HG03103 (cell line): ENCODE results near the gene TEAD1.

Experiments used
- ATAC-seq: cut with Tn5 transposase; IDR thresholded peaks from one replicate; pipeline ENCODE4 v1.9.1; 2021; ENCODE audit warnings: low read depth; ENCODE audit not compliant: unreplicated experiment

TEAD1 gene

DNA sequence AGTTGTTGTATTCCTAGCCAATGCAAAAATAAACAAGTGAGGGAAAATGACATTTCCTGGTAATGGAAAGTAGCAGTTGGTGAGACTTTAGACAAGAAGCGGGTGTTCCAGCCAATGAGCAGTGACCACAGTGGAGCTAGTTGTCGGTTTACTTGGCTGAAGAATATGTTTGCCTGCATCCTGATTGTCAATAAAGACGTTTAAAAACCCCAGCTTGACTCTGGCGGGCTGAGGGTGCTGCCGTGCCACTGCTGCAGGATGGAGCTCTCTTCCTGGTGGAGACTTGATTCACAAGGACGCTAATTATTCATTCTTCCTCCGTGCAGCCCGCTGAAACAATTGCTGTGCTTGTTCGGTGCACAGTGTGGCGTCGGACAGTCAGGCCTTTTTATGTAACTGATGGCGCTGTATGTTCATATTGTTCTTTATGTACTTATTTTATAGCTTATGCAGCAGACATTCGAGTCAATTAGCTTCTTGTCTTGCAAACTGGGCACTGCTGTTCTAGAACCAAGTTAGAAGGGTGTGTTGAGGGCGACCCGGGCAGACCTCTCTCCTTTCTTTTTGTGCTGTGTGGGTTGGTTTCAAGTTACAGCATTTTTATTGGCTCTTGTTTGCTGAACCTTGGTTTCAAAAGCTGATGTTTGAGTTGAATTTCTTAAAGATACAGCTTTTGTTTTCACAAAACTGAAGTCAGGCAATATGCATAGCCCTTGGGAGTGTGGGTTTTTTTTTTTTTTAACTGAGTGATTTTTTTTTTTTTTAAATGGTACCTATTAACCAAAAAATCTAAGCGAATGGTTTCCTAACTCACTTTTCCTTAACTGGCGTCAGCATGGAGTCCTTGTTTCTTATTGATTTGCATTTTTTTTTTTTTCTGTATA lies 153.9 kb downstream of the TEAD1 start:
- ATAC-seq: no peak

DNA sequence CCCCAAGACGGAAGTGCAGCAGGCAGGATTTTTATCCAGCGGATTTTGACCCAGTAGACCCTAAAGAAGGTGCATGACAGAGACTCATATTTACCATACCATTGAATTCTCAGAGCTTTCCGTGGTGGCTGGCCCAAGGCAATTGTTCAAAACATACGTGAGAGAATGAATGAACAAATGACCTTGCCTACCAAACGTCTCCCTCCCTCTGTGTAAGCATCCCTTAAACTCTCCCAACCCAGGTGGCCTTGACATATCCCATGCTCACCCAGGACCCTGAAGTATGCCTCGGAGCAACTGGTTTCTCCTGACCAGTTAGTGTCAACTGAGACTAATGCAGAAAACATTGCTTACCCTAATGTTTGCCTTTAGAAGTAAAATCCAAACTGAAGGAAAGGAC lies 154.9 kb downstream of the TEAD1 start:
- ATAC-seq: no peak

DNA sequence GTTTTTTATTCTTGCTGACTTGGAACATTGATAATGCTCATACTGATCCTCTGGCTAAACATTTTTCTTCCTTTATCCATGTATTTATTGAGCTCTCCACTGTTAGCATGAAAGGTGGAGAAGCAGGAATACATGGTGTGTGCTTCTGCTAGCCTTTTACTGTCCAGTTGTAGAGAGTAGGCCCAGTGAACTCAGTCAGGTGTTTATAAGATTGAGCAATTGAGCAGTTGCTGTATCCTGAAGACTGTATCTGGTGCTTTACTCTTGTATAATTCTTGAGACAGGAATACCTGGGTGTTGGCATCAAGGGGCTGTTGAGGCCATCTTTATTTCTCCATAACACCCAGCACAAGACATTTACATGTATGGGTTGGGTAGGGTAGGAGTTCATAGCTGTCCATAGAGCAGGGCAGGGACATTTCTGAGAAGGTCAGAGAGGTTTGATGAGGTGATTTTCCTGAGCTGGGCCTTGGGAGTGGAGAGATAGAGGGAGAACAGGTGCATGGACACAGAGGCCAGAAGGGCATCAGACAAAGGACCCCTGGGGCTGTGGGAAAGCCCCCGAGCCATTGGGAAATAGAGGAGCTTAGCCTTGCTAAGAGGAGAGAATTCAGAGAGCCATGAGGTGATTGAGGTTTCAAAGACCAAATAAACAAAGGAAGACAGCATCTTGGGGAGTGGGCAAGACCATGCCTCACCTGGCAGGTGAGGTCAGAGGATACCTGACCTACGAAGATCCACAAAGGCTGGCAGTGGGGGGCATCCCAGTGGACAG lies 155.5 kb downstream of the TEAD1 start:
- ATAC-seq: no peak

DNA sequence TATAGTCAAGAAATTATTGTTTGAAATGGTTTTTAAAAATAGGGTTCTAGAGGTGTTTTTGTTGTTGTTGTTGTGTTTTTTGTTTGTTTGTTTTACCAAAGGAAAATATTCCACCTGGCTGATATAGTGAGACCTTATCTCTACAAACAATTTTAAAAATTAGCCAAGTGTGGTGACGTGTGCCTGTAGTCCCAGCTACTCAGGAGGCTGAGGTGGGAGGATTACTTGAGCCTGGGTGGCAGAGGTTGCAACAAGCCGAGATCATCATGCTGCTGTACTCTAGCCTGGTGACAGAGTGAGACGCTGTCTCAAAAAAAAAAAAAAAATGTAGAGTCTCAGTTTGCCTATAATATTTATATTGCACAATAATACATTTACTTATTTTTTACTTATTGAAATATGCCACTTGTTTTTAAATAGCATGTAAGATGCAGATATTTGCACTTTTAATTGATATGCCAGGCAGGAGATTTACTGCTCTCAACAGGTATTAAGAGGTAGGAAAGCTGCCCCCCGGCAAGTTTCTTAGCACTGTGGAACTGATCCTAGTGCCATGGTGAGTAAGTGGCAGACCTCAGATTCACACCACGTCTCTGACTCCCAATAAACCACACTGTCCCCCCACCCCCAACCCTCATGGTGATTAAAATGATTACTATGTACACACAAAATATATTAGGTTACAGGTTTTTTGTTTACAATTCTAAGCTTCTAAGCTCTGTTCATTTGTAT lies 157.4 kb downstream of the TEAD1 start:
- no peak for ATAC-seq

DNA sequence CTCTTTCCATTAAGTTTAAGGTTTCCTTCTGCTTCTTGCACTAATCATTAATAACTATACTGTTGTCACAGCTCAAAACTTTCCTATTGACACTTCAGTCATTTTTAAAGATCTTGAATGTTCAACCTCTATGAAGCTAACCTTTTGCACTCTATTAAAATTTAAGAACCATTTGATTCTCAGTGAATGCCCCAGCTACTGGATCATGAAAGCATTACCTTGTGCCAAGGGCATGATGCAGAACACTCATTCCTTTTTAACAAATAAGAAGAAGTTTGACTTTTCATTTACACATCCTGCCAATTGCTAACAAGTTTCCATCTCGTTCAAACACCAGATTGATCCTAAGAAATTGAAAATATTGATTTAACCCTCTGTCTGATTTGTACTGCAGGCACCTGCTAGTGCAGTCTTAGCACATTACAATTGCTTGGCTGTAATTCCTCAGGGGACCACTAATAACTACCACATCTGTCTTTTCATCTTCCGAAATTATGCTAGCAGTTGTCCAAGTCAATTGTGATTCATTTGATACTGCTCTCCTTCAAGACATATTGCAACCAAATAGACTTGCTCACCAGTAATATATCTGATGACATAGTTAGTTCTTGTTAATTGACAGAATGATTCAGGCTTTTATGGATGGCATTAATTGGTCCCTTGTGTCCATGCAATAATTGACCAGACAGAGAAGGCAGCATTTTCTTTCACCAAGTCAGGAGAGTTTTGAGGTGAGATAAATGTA lies 158.4 kb downstream of the TEAD1 start:
- ATAC-seq: no peak

DNA sequence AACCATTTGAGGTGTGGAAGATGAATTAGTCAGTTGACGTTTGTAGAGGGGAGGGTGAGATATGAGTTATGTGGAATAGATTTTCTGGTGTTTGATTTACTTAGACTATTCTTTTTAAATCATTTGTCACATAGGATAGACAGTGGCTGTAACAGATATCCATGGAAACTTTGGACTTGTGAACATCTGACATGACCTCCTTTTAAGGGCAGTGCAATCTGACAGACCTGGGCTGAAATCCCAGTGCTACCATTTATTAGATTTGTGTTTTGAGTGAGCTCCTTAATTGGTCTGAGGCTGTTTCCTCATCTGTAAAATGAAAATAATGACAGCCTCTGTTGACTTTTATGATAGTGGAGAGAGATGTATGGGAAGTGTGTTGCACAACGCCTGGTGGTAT lies 159.9 kb downstream of the TEAD1 start:
- no peak for ATAC-seq

DNA sequence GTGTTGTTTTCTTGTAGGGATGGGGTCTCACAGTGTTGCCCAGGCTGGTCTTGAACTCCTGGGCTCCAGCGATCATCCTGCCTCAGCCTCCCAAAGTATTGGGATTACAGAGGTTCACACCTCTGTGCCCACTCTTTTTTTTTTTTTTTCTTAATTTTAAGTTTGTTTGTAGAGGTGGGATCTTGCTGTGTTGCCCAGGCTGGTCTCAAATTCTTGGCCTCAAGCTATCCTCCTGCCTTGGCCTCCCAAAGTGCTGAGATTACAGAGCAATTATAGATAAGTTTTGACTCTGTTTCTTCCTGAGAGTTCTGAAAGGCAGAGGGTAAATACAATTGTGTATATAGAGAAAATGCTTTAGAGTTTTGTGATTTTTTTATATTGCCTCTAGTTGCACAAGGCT lies 160.4 kb downstream of the TEAD1 start:
- ATAC-seq: no peak

DNA sequence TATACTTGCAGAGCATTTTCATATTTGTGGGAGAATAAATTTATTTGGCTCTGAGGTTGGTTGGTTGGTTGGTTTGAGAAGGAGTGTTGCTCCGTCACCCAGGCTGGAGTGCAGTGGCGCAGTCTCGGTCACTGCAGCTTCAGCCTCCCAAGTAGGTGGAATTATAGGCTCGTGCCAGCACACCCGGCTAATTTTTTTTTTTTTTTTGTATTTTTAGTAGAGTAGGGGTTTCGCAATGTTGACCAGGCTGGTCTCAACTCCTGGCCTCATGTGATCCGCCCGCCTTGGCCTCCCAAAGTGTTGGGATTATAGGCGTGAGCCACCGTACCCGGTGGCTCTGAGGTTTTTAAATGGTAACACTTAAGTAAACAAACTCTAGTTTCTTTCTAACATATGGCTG lies 161.1 kb downstream of the TEAD1 start:
- ATAC-seq: no peak

DNA sequence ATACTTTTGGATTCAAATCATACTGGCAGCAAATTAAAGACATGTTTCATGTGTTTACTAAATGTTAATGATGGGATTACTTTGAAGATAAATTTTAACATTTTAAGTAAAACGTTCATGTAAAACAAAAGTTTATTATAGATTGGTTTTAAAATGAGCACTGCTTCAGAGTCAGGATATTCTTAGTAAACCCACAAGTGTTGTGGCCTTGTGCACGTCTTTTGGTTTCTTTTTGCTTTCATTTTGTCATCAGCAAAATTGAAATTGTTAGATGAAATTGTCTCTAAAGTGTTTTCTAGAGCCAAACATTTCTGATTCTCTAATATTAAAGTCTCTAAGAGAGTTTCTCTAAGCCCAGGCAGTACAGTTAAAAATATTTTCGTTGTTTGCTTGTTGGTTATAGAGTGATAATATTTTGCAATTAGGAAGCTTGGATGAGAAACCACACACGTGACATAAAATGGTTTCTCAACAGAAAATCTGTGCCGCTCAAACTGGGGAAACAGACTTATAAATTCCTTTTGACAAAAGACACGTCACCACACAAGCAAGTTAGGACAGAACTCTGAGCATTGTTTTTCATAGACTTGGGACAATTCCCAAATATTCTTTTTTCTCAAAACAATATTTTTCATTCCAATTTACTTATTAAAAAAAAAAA lies 164.4 kb downstream of the TEAD1 start:
- no peak for ATAC-seq

DNA sequence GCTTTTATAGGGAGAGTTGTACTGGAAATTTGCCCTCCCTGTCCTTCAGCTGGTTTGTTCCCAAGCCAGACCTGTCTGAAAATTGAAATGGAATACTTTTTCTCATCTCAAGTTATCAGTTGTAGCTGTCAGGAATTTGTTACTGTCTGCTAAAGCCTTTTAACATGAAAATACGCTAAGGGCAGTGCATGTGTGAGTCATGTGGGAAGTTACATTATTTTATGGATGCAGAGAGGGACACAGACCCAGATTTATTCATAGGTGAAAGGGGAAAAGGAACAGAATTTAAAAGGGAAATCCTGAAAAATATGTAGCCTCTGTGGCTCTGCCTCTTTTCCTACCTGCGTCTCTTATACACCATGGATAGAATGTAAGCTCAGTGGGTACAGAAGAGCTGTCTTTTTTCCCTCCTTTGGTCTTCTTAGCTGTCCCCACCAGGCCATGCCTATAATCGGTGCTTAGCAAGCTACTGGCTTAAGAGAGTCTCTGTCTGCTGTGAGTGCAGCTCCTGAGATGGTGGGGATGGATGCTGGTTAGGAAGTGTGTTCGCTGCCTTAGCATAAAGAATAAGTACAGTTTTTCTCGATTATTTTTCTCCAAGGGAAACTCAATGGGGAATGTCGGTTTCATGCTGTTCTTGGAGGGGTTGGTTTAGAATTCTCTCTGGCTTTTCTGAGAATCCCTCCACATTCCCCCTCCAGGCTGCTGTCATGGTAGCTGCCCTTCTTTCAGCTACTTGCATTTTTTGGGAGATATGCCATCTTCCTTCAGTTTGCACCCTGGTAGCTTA lies 166.8 kb downstream of the TEAD1 start:
- ATAC-seq: no peak

DNA sequence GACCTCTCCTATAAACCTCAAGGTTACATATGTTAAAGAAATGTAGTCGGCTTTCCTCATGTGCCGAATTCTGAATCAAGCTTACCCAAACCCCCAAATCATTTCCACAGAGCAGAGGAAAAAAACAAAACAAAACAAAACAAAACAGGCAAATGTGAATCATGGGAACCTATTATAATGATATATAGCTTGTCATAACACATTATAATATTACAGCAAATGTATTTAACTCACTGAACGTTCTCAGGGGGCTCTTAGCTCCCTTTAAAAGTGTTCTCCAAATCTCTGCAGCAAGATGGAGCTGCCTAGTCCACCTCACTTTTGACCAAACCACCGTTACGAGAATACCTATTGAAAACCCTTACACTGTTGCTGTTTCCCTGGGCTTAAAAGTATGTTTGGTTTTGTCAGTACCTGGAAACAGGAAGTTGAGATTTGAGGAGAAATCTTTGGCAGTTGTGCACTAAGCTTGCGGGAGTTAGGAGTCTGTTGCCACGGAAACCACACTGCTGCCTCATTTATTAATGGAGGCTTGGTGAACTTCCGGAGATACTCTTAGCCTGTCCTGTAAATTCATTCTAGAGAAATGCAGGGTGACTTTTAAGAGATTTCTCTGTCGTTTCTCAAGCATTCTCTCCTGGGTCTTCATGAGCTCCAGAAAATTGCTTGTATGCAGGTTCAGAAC lies 167.9 kb downstream of the TEAD1 start:
- no peak for ATAC-seq

DNA sequence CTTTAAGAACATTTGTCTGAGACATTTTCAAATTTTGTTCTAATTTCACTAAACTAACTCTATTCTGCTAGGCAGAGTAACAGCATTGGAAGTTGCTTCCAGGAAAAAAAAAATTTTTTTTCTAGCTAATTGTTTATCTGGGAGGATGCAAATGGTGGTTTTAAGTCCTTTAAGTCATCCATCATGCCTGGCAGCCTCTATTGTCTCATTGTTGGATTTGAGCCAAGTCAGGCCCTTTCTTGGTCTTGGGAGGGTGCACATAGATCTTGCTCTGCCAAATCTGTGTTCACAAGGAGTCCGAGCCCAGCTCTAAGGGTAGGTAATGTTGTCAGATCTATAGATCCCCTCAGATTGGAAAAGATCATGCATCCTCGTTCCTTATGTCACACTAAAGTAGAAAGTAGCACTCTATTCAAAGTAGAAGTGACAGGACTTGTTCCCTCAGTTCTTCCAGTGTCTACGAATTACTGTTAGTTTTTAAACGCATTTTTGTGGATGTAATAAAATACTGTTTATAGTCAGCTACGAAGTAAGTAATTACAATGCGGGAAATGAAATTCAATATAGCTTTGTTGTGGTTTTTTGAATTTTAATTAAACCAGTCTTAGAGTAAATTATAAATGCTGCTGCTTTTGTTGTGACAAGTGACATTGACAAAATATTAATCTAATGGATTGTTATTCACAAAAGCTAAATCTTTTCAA lies 168.9 kb downstream of the TEAD1 start:
- no peak for ATAC-seq

DNA sequence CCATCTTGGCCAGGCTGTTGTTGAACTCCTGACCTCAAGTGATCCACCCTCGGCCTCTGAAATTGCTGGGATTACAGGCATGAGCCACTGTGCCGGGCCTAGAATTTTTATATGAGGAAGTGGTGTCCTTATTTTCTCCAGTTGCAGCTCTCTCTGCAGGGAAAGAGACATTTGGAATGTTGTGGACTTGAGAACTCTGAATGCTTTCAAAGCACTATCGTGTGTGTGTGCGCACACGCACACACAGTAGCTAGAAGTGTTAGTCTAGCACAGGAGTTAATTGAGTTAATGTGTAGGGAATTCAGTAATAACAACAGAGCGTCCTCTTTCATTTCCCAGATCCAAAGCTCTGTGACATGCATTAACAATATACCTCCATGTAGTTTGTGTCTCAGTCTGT lies 170.9 kb downstream of the TEAD1 start:
- ATAC-seq: no peak

DNA sequence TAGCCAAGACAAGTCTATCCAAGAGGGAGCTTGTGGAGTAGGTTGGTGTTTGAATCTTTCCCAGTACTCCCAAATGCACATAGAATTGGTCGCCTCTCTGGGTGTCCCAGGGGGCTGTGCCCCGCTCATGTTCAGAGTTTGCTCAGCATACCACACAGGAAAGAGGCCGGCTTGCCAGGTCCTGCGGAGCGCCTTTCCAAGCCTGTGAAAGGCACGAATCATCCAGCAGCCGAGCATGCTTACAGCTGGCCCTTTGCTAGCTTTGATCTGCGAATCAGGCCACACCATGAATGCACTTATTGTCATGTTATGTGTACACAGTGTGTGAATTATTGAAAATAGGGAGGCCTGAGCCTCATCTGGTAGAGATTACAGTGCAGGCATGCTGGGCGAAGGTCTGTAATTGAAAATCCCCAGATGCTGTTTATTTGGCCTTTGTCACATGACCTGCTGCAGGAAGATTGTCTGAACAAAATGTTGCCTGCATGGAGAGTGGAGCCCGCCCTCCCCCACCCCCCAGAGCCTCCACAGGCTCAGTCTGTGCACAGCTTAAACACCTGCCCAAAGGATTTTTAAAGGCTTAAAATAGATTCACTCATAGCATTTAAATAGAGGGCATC lies 171.6 kb downstream of the TEAD1 start:
- ATAC-seq: no peak

DNA sequence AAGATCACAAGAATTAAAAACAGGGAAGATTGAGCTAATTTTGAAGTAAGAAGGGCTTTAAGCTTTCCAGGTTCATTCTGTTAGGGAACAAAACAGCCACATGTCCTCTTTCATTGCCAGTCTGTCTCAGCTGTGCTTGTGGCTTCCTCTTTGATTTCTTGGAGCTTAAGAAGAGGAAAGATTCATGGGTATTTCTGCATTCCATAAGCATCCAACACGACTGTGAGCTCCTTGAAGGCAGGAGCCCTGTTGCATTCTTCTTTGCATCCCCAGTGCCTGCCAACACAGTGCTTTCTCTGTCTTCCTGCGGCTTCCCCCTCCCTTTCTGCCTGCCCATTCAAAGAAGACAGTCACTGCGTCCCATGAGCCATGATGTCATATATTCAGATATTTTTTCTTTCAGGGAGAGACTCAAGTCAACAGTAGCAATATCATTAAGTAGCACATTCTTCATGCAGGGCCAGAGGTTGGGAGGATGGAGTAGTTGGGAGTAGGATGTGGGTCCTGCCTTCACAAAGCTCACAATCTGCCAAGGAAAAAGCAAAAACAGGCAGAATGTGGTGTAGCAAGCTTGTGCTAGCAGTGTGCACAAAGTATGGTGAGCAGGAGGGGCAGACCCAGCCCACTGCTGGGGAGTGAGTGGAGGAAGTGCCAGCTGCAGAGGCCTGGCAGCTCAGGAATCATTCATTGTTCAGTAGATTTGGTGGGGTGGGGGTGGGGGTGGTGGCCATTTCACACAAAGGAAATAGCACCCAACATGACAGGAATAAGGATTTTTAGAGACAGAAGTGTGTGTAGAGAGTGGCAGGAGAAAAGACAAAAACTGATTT lies 172.8 kb downstream of the TEAD1 start:
- ATAC-seq: no peak

DNA sequence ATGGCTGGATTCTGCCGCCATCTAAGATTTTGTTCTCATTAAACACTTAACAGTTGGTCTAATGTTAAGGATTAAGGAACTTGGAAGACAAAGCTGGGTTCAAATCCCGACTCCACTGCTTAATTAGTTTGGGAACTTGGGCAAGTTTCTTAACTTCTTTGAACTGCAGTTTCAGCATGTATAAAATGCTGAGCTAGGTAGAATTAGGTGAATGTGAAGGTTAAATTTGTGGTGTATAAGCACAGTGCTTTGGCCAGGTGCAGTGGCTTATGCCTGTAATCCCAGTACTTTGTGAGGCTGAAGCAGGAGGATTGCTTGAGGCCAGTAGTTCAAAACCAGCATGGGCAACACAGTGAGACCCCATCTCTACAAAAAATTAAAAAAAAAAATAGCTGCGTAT lies 174.2 kb downstream of the TEAD1 start:
- ATAC-seq: no peak

DNA sequence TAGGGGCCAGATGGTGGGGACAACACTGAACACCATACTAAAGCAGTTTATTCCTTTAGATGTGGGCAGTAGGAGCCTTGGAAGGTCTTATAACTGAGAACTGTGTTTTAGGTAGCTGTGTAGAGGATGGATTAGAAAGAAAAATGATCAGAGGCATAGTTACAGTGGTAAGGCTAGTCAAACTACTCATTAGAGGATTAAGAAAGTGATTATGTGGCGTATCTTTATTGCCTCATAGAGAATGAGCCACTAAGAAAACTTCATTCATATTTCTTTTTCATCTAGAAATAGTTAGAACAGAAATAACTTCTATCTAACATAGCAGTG lies 179.1 kb downstream of the TEAD1 start:
- ATAC-seq: no peak
